Astrocyte of the hippocampus (primary cell): Measurements from ENCODE around the gene RPL13A.
"Not testable (repeated sequence)": the region's sequence is repeated elsewhere in the genome, so short reads cannot be mapped to it uniquely, and the experiment has no call there.

Experiments
- DNase-seq: peaks from one replicate; pipeline ENCODE4 v3.0.0; 2011; ENCODE audit warnings: low read depth, low spot score

The RPL13A gene

GRCh38 chr19:49487277-49488045 lies at the start of gene RPL13A:
Gene RPL13A, plus strand, starts transcription at chr19:49487608. Its CDS starts 22 bp downstream, at chr19:49487630.
- DNase-seq, result peak; percentile 100

DNA sequence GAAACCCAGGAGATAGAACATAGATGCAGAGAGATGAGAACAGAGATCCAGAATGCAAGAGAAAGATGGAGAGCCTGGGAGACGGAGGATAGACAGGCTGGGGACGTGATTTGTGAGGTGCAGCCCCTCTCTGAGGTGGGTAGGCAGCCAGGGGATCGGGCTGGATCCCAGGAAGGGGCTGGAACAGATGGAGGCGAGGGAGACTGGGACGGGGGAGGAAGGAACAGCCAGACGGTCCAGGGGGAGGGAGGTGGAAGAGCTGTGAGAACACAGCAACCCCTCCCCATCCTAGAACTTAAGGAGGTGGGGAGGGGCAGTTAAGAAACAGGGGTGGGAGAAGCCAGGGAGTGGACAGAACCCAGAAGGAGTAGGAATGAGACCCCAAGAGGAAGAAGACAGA lies 49.1 kb upstream of the RPL13A start:
- DNase-seq, result no peak

DNA sequence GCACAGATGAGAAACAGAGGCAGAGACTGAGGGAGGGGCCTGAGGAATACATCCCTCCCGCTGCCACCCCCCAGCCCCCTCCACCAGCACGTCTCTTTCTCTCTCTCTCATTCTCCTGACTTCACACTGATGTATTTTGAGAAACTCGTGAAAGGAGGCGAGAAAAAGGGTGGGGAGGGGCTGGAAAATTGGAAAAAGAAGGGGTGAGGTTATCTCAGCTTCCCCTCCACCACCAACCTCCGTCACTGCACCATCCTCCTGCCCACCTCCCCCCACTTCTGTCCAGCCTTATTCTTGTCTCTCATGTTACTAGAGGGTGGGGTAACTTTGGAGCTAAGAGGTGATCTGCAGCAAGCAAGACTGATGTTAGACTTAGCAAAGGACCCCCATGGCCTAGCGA lies 47.6 kb upstream of the RPL13A start:
- DNase-seq, result no peak

DNA sequence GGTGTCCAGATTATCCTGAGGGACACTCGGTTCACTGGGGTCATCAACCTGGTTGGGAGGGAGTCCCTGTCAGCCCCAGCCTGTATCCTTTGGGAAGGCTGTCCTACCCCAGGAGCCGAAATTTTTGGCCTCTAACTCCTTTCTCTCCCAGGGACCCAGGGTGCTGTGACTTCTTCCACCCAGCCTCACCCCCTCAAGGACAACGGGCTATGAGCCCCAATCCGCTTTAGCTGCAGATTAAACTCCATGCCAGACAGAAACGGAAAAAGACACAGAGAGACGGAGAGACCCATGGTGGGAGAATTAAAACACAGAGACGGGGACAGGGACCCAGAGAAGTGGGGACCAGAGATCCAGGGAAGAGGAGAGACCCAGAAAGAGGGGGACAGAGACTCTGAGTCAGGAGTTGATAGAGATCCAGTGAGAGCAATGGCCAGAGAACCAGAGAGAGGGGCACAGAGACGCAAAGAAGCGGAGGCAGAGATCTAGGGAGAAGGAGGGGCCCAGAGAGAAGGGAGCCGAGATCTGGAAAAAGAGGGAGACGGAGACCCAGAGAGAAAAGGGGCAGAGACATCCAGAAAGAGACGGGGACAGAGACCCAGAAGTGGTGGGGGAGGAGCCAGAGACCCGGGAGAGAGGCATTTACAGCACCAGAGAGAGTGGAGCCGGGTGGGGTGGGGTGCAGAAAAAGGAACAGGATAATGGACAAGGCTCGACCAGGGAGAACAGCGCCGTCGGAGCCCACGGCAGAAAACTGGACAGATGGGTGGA lies 46.8 kb upstream of the RPL13A start:
- no peak for DNase-seq

- no peak for DNase-seq
Observed at GRCh38 chr19:49441210-49441959, 46.0 kb upstream of the RPL13A start, which contains the start of gene SLC17A7. Gene SLC17A7, minus strand, starts transcription at chr19:49441527. Its CDS starts 148 bp downstream, at chr19:49441379.

GRCh38 chr19:49441960-49442350 lies 45.5 kb upstream of the RPL13A start:
- no peak for DNase-seq

GRCh38 chr19:49442354-49442753 lies 45.1 kb upstream of the RPL13A start:
- DNase-seq, result no peak

- DNase-seq, result peak; percentile 92
Observed at GRCh38 chr19:49442771-49443365, 44.5 kb upstream of the RPL13A start.

- peak; percentile 98 for DNase-seq
Observed at GRCh38 chr19:49443366-49444099, 43.9 kb upstream of the RPL13A start.

GRCh38 chr19:49444100-49444700 lies 43.2 kb upstream of the RPL13A start:
- not testable (repeated sequence) for DNase-seq

GRCh38 chr19:49445997-49446396 lies 41.4 kb upstream of the RPL13A start:
- DNase-seq, result no peak

- DNase-seq, result no peak
Observed at GRCh38 chr19:49447485-49448431, 39.6 kb upstream of the RPL13A start.

GRCh38 chr19:49448432-49448786 lies 39.0 kb upstream of the RPL13A start:
- DNase-seq, result no peak

DNA sequence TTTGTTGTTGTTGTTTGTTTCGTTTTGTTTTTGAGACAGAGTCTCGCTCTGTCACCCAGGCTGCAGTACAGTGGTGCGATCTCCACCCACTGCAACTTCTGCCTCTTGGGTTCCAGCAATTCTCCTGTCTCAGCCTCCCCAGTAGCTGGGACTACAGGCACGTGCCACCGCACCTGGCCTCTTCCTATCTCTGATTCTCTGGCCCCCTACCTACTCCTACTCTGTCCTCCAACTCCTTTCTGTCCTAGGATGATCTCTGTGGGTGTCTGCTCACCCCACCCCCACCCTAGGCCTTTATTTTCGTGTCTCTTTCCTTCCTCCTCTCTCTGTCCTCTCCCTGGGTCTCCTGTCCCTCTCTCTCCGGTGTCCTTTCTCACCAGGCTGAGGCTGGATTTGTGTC lies 37.0 kb upstream of the RPL13A start:
- DNase-seq, result no peak

DNA sequence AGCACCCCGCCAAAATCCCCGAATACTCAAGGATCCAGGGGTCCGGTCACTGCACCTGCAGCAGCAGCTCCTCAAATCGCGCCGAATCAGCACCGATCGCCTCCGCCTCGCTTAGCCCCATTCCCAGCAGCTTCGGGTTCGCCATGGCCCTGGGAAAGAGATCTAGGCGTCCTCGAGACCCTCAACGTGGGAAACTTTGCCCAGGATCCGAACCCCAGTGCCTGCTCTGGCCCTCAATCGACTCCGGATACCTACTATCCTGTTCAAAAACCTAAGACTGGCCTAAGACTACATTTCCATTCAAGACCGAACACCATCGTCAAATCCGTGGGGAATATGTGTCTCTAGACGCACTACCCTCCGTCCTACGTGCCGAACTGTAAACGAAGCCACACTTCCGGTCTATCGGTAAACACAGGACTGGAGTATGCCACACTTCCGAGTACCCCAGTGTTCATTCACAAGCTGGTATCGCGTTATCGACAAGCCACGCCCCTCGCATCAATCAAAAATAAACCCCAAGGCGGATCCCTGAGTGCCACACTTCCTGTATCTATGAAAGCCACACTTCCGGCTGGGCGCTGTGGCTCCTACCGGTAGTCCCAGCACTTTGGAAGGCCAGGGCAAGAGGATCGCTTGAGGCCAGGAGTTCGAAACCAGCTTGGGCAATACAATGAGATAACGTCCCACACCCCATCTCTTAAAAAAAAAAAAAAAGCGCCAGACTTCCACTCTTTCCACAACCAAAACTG lies 35.8 kb upstream of the RPL13A start, which contains the start of gene PIH1D1:
PIH1D1 (minus strand) TSS at position 385 of the 752 bp plus-strand sequence; CDS start at position 145, 240 bp downstream.
- peak; percentile 99 for DNase-seq

- DNase-seq, result peak; percentile 99
Observed at GRCh38 chr19:49453013-49453756, 34.2 kb upstream of the RPL13A start, which contains the start of gene ALDH16A1. Gene ALDH16A1, plus strand, starts transcription at chr19:49453225. Its CDS starts 107 bp downstream, at chr19:49453332.

- no peak for DNase-seq
Observed at GRCh38 chr19:49453757-49454240, 33.6 kb upstream of the RPL13A start.

- DNase-seq, result no peak
Observed at GRCh38 chr19:49455773-49456172, 31.6 kb upstream of the RPL13A start.
